Tibial nerve (tissue), 4 donors: ENCODE measurements around the gene HNRNPM. TPM values are rescaled to one million over a fixed set of nuclear protein-coding genes. Genes with fewer than 3 reads are reported as not detected.

Experiments used
- DNase-seq, 2 donors: peaks; one replicate each; pipeline ENCODE4 v3.0.0-alpha.2; 2019; ENCODE audit warnings: low spot score in 2 of 2
- H3K27ac ChIP-seq, 4 donors: fragments of 200-600 bp; sonication (generic) in 3 of 4; one replicate each; pipeline ENCODE4 v1.5.1; 2017 to 2019; ENCODE audit warnings: mild to moderate bottlenecking in 1 of 4
- H3K27me3 ChIP-seq, 2 donors: fragments of 200-600 bp; sonication (generic) in 1 of 2; one replicate each; pipeline versions ENCODE4 v1.5.1 to v1.6.0; 2017 to 2019
- H3K36me3 ChIP-seq, 3 donors: fragments of 200-600 bp; sonication (generic); one replicate each; pipeline ENCODE4 v1.5.1; 2018 to 2019
- H3K4me1 ChIP-seq, 4 donors: fragments of 200-600 bp; sonication (generic) in 3 of 4; one replicate each; pipeline ENCODE4 v1.5.1; 2017 to 2019
- H3K4me3 ChIP-seq, 4 donors: fragments of 200-600 bp; sonication (generic) in 3 of 4; one replicate each; pipeline ENCODE4 v1.5.1; 2017 to 2019; ENCODE audit warnings: mild to moderate bottlenecking in 1 of 4, moderate library complexity in 1 of 4
- H3K9me3 ChIP-seq, 4 donors: fragments of 200-600 bp; sonication (generic) in 3 of 4; one replicate each; pipeline ENCODE4 v1.5.1; 2017 to 2019
- CTCF ChIP-seq, 5 experiments: fragments of 200-600 bp in 3 of 5; fragments of 450-650 bp in 2 of 5; sonication (generic) in 3 of 5; IDR thresholded peaks; one replicate each; pipeline ENCODE4 v1.5.1; 2016 to 2019; ENCODE audit warnings: antibody characterized with exemption in 5 of 5, mild to moderate bottlenecking in 3 of 5, moderate library complexity in 2 of 5
- EP300 ChIP-seq, 2 donors: sonication (generic); formaldehyde crosslinking; IDR thresholded peaks; one replicate each; pipeline ENCODE4 v1.6.1; 2017; ENCODE audit warnings: antibody characterized with exemption in 2 of 2, mild to moderate bottlenecking in 1 of 2
- POLR2A ChIP-seq, 2 donors: fragments of 450-650 bp; IDR thresholded peaks; one replicate each; pipeline ENCODE4 v1.6.1; 2017; ENCODE audit warnings: antibody characterized with exemption in 2 of 2, mild to moderate bottlenecking in 2 of 2, moderate library complexity in 2 of 2
- WGBS, 2 donors: methylation state at CpG; one replicate each; pipeline ENCODE4 v1.1.5; 2018; 5-methylcytosine and 5-hydroxymethylcytosine counted together
- total RNA-seq, 4 donors: library from RNA; depleted of rRNA; stranded (reverse); fragments of >200 nt; gene quantifications; one replicate each; pipeline ENCODE4 v1.1.0, GENCODE V29; 2016

HNRNPM gene
- total RNA-seq, 4 donors from 2014 or later, result 139 to 251 (median 164) TPM

GRCh38 chr19:8481201-8481600 is 36.4 kb downstream of the HNRNPM start:
- H3K27me3 ChIP-seq, result no peaks in the 10 kb centered on the region
- no peak for DNase-seq
- H3K36me3 ChIP-seq, result peaks cover 6 to 87% (median 11%) of the 10 kb centered on the region in 3 donors
- no peak for TF ChIP-seq CTCF (IDR thresholded peaks at IDR 0.05)
- TF ChIP-seq POLR2A (IDR thresholded peaks at IDR 0.05), result no peak
- no peak for TF ChIP-seq EP300 (IDR thresholded peaks at IDR 0.05)
- H3K27ac ChIP-seq, result no peak overlapping the region
- WGBS, 2 donors, result 79 to 80% methylated on average over 11 of the region's 11 CpGs
- H3K9me3 ChIP-seq, result no peaks in the 10 kb centered on the region
- H3K4me3 ChIP-seq, result no peak overlapping the region
- peaks cover 0 to 61% (median 0%) of the 10 kb centered on the region in 4 donors for H3K4me1 ChIP-seq

GRCh38 chr19:8481616-8482015 is 36.8 kb downstream of the HNRNPM start:
- DNase-seq, result no peak
- Histone ChIP-seq H3K36me3 (peaks cover 6 to 87% (median 15%) of the 10 kb centered on the region in 3 donors), H3K27ac (no peak overlapping the region), H3K27me3 (no peaks in the 10 kb centered on the region), H3K9me3 (no peaks in the 10 kb centered on the region), H3K4me3 (no peak overlapping the region), H3K4me1 (peaks cover 0 to 57% (median 0%) of the 10 kb centered on the region in 4 donors)
- TF ChIP-seq POLR2A (IDR thresholded peaks at IDR 0.05) (no peak), EP300 (IDR thresholded peaks at IDR 0.05) (no peak), CTCF (IDR thresholded peaks at IDR 0.05) (no peak)
- 72 to 74% methylated on average over 6 of the region's 6 CpGs for WGBS, 2 donors

- TF ChIP-seq POLR2A (IDR thresholded peaks at IDR 0.05), result no peak
- TF ChIP-seq CTCF (IDR thresholded peaks at IDR 0.05), result no peak
- no peak for TF ChIP-seq EP300 (IDR thresholded peaks at IDR 0.05)
- Histone ChIP-seq H3K36me3 (peaks cover 6 to 87% (median 22%) of the 10 kb centered on the region in 3 donors), H3K9me3 (no peaks in the 10 kb centered on the region), H3K27ac (no peak overlapping the region), H3K27me3 (no peaks in the 10 kb centered on the region), H3K4me1 (peaks cover 0 to 52% (median 3%) of the 10 kb centered on the region in 4 donors), H3K4me3 (no peak overlapping the region)
- WGBS, 2 donors, result 92 to 94% methylated on average over 11 of the region's 11 CpGs
- DNase-seq, result no peak
Measured at GRCh38 chr19:8482696-8483095, 37.9 kb downstream of the HNRNPM start.

DNA sequence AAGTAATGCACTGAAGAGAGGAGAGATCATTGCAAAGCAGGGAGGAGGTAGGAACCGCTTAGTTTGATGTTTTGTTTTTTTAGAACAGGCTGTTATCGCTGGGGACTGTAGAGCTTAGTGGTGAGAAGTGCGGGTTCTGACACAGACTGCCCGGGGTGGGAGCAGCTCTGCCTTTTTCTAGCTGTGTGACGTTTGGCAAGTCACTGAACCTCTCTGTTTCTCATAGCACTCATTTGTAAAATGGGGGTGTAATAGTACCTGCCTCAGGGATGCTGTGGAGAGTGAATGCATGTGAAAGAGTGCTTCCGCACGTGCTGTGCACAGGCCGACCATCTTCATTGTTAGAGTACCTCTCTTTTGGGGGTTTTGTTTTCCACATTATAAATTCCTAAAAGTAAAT is 38.4 kb downstream of the HNRNPM start:
- Histone ChIP-seq H3K4me3 (no peak overlapping the region), H3K4me1 (peaks cover 0 to 50% (median 3%) of the 10 kb centered on the region in 4 donors), H3K36me3 (peaks cover 6 to 87% (median 24%) of the 10 kb centered on the region in 3 donors), H3K9me3 (no peaks in the 10 kb centered on the region), H3K27ac (no peak overlapping the region), H3K27me3 (no peaks in the 10 kb centered on the region)
- DNase-seq, result no peak
- TF ChIP-seq POLR2A (IDR thresholded peaks at IDR 0.05) (no peak), EP300 (IDR thresholded peaks at IDR 0.05) (no peak), CTCF (IDR thresholded peaks at IDR 0.05) (no peak)
- WGBS, 2 donors, result 89 to 91% methylated on average over 8 of the region's 8 CpGs

GRCh38 chr19:8484331-8484894 is 39.6 kb downstream of the HNRNPM start:
- H3K27me3 ChIP-seq, result no peaks in the 10 kb centered on the region
- H3K4me1 ChIP-seq, result peaks cover 0 to 43% (median 3%) of the 10 kb centered on the region in 4 donors
- peak overlapping the region in 1 of 4 donors; percentile 47 for H3K27ac ChIP-seq
- H3K4me3 ChIP-seq, result no peak overlapping the region
- H3K9me3 ChIP-seq, result no peaks in the 10 kb centered on the region
- TF ChIP-seq EP300 (IDR thresholded peaks at IDR 0.05) (no peak), CTCF (IDR thresholded peaks at IDR 0.05) (no peak), POLR2A (IDR thresholded peaks at IDR 0.05) (no peak)
- peak; percentile 40 to 63 for DNase-seq
- WGBS, 2 donors, result 81 to 85% methylated on average over 18 of the region's 18 CpGs
- peaks cover 6 to 92% (median 30%) of the 10 kb centered on the region in 3 donors for H3K36me3 ChIP-seq
